Erythroblast (primary cell): ENCODE results near the gene TTLL9.

Experiments
- DNase-seq, 2 experiments: peaks; one replicate each; lab custom pipeline; 2025; lab: John Stamatoyannopoulos, UW
- GATA1 ChIP-seq: IDR thresholded peaks from 2 replicates; pipeline ENCODE4 v1.6.1; 2011; ENCODE audit warnings: low read depth, mild to moderate bottlenecking, control low read depth, low read length, moderate library complexity
- POLR2A ChIP-seq: IDR thresholded peaks from 2 replicates; pipeline ENCODE4 v1.6.1; 2011; ENCODE audit warnings: mild to moderate bottlenecking, low read length

TTLL9 gene

GRCh38 chr20:31903627-31904386 is 33.4 kb downstream of the TTLL9 start:
- TF ChIP-seq GATA1 (no peak), POLR2A (no peak)
- DNase-seq: no peak

DNA sequence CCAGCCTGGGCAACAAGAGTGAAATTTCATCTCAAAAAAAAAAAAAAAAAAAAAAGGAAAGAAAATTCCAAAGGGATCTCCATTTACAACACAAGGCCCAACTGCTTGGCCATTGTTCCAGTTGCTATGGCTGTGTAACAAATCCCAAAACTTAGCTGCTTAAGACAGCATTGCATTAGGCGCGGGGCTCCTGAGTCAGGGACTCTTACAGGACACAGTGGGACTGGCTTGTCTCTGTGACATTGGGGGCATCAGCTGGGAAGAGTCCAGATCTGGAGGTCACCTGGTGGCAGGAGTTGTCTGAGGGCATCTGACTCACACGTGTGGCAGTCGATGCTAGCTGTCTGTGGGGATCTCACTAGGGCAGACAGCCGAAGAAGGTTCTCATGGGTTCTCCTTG is 35.6 kb downstream of the TTLL9 start:
- DNase-seq: no peak
- TF ChIP-seq POLR2A (no peak), GATA1 (no peak)

DNA sequence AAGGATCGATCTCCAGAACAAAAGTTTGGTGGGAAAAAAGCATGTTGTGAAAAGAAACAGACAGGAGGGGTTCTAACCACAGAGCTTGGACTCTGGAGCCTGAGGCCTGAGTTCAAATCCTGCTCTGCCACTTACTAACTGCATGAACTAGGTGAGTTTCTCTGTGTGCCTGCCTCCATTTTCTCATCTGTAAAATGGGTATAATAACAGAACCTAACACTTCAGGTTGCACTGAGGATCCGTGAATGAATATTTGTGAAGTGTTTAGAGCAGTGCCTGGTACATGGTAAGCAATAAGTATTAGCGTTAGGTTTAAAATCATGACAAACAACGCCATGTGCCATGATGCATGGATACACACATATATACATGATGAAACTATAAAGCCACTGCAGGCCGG is 36.6 kb downstream of the TTLL9 start:
- TF ChIP-seq POLR2A (no peak), GATA1 (no peak)
- no peak for DNase-seq

GRCh38 chr20:31908016-31908415 is 37.6 kb downstream of the TTLL9 start:
- DNase-seq: peak; percentile 12 to 31
- TF ChIP-seq GATA1 (no peak), POLR2A (no peak)

- TF ChIP-seq POLR2A (no peak), GATA1 (no peak)
- DNase-seq: no peak
These were observed 38.0 kb downstream of the TTLL9 start for GRCh38 chr20:31908424-31908823.

GRCh38 chr20:31909253-31910070 is 39.0 kb downstream of the TTLL9 start:
- DNase-seq: no peak
- TF ChIP-seq POLR2A (no peak), GATA1 (no peak)

GRCh38 chr20:31910071-31910803 is 39.8 kb downstream of the TTLL9 start:
- no peak for DNase-seq
- no peak for TF ChIP-seq GATA1
- no peak for TF ChIP-seq POLR2A

- no peak for DNase-seq
- TF ChIP-seq POLR2A: no peak
- no peak for TF ChIP-seq GATA1
These were observed 43.2 kb downstream of the TTLL9 start for GRCh38 chr20:31913431-31914157.

DNA sequence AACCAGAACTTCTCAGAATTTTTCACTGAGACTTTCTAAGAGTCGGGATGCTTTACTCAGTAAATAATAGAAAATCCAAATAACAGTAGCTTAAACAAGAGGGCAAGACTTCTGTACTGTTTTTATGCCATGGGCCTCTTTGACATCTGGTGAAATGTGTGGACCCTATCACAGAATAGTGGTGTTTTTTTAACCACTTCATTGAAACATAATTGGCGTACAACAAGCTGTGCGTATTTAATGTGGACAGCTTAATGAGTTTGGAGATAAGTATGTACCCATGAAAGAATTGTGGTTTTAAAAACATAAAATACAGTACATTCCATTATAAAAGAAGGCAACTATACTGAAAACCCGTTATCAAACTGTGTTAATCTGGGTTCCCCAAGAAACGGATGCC is 43.7 kb downstream of the TTLL9 start:
- no peak for DNase-seq
- TF ChIP-seq POLR2A: no peak
- no peak for TF ChIP-seq GATA1

DNA sequence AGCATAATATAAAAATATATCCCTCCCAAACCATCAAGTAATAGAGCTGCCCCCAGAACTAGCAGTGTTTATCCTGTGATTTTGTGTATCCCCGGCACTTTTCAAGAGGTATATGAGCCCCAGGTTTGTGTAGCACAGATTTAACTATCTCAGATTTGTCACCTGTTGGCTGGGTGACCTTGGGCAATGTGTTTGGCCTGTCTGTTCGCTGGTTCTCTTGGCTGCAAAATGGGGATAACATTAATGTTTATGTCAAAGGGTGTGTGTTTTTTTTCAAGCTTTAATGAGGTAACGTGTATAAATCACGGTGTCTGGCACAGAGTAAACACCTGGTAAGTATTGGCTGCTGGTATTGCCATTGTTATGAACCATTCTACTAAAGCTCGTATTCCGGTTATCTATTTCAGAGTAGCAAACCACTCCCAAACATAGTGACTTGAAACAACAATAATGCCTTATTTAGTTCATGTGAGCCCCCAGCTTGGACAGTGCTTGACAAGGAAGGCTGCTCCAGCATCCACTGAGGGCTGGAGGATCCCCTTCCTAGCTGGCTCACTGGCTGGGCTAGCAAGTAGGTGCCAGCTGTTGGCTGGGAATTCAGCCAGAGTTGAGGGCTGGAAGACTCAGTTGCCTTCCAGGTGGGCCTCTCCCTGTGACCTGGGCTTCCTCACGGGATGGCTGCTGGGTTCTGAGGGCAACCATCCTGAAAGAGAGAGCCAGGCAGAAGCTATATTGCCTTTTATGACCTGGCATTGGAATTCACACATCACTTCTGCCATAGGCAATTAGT is 45.3 kb downstream of the TTLL9 start:
- DNase-seq: no peak
- TF ChIP-seq POLR2A: no peak
- TF ChIP-seq GATA1: no peak

DNA sequence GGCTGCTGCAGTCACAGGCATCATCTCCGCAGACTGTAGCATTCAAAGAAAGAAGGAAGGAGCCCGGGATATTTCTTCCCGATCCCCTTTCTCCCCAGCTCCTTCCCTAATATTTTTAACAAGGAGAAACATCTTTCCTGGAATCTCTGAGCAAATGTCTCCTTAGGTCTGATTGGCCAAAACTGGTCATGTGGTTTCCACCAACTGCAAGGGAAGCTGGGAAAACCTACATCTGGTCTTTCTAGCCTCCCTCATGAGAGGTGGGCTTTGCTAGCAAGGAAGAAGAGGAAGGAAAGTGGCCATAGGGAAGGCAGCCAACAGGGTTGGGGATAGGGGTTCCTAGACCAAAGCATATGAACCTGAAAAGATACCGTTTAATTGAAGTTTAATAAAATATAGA is 46.3 kb downstream of the TTLL9 start:
- no peak for DNase-seq

GRCh38 chr20:31917962-31918412 is 47.6 kb downstream of the TTLL9 start:
- peak; percentile 59 to 84 for DNase-seq

More for the DNA sequence above, 46.3 kb downstream of the TTLL9 start:
- TF ChIP-seq POLR2A: no peak
- TF ChIP-seq GATA1: no peak

- TF ChIP-seq POLR2A (no peak), GATA1 (no peak)
- no peak for DNase-seq
These were observed 48.2 kb downstream of the TTLL9 start for GRCh38 chr20:31918466-31919105.
